Left ventricle myocardium inferior (tissue), 1 donor: ENCODE measurements around the gene TMEM273. TPM values are rescaled to one million over a fixed set of nuclear protein-coding genes. Genes with fewer than 3 reads are reported as not detected.

Experiments used
- DNase-seq: peaks from one replicate; pipeline ENCODE4 v3.0.0-alpha.2; 2020
- H3K27ac ChIP-seq: fragments of 200-600 bp; replicated peaks from 2 replicates; pipeline ENCODE4 v1.8.0; 2021
- H3K27me3 ChIP-seq: fragments of 200-600 bp; 2 replicates; pipeline ENCODE4 v1.8.0; 2021; ENCODE audit warnings: low read depth
- H3K36me3 ChIP-seq: fragments of 200-600 bp; 2 replicates; pipeline ENCODE4 v1.8.0; 2021
- H3K4me1 ChIP-seq: fragments of 200-600 bp; 2 replicates; pipeline ENCODE4 v1.8.0; 2021
- H3K4me3 ChIP-seq: fragments of 200-600 bp; 2 replicates; pipeline ENCODE4 v1.8.0; 2021; ENCODE audit warnings: mild to moderate bottlenecking, moderate library complexity
- H3K9me3 ChIP-seq: fragments of 200-600 bp; replicated peaks from 2 replicates; pipeline ENCODE4 v1.8.0; 2021
- intact Hi-C: fragments of 100-400 bp; cut with micrococcal nuclease; formaldehyde crosslinking; loops from one replicate; pipeline ENCODE4 v1.11.0; 2022
- total RNA-seq: library from RNA; stranded (reverse); fragmentation: NEBNext Ultra II Directional; extraction: Animal tissue kit (Norgen Biotek cat#: 25700); gene quantifications from one replicate; pipeline ENCODE4 v1.2.1, GENCODE V29; 2021
- TF ChIP-seq, protein P1 (sequence below): fragments of 200-600 bp; IDR thresholded peaks from 2 replicates; pipeline ENCODE4 v1.8.0; 2021; ENCODE audit warnings: antibody characterized with exemption, mild to moderate bottlenecking, borderline replicate concordance
- donor health status: DM: no; HTN: yes; CAD: no; lungs with severe emphysema.

The TMEM273 gene
- total RNA-seq, 1 donor from 2014 or later: 29.0 TPM

DNA sequence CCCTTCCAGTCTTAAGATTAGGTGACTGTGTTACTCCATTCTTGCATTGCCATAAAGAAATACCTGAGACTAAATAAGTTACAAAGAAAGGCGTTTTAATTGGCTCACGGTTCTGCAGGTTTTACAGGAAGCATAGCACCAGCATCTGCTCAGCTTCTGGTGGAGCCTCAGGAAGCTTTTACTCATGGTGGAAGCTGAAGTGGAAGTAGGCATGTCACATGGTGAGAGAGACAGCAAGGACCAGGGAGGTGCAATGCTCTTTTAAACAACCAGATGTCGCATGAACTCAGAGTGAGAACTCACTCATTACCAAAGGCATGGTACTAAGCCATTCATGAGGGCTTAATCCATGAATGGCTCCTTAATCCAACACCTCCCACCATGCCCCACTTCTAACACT is 34.0 kb upstream of the TMEM273 start:
- TF ChIP-seq, protein P1, sequence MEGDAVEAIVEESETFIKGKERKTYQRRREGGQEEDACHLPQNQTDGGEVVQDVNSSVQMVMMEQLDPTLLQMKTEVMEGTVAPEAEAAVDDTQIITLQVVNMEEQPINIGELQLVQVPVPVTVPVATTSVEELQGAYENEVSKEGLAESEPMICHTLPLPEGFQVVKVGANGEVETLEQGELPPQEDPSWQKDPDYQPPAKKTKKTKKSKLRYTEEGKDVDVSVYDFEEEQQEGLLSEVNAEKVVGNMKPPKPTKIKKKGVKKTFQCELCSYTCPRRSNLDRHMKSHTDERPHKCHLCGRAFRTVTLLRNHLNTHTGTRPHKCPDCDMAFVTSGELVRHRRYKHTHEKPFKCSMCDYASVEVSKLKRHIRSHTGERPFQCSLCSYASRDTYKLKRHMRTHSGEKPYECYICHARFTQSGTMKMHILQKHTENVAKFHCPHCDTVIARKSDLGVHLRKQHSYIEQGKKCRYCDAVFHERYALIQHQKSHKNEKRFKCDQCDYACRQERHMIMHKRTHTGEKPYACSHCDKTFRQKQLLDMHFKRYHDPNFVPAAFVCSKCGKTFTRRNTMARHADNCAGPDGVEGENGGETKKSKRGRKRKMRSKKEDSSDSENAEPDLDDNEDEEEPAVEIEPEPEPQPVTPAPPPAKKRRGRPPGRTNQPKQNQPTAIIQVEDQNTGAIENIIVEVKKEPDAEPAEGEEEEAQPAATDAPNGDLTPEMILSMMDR: no peak
- Histone ChIP-seq H3K27ac (no peak overlapping the region), H3K36me3 (no peaks in the 10 kb centered on the region), H3K4me3 (no peak overlapping the region), H3K4me1 (peaks cover 21% of the 10 kb centered on the region), H3K27me3 (no peaks in the 10 kb centered on the region), H3K9me3 (peaks cover 8% of the 10 kb centered on the region)
- DNase-seq: no peak
- intact Hi-C loops: no loop called here

DNA sequence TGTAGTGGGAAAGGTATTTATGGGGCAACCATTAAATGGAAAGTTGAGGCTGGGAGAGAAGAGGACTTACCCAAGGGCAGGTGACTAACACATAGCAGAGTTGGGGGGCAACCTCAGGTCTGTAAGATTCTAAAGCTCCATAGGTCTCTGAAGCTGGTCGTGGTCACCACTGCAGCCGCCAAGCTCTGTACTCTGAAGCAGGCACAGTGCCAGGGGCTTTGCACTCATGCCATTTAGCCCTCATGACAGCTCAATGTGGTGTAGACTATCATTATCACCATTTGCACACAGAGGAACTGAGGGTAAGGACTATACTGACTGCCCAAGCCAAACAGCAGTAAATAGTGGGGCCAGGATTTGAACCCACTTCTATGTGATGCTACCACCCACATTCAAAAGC is 32.5 kb upstream of the TMEM273 start:
- Histone ChIP-seq H3K4me3 (no peak overlapping the region), H3K4me1 (peaks cover 18% of the 10 kb centered on the region), H3K27ac (no peak overlapping the region), H3K36me3 (no peaks in the 10 kb centered on the region), H3K9me3 (peaks cover 8% of the 10 kb centered on the region), H3K27me3 (no peaks in the 10 kb centered on the region)
- TF ChIP-seq, protein P1: no peak
- no peak for DNase-seq
- intact Hi-C loops: no loop called here

- peaks cover 8% of the 10 kb centered on the region for H3K9me3 ChIP-seq
- no peaks in the 10 kb centered on the region for H3K36me3 ChIP-seq
- no peak overlapping the region for H3K4me3 ChIP-seq
- TF ChIP-seq, protein P1: no peak
- H3K4me1 ChIP-seq: peaks cover 11% of the 10 kb centered on the region
- no peak overlapping the region for H3K27ac ChIP-seq
- DNase-seq: no peak
- intact Hi-C loops: no loop called here
- H3K27me3 ChIP-seq: no peaks in the 10 kb centered on the region
Observed at GRCh38 chr10:49220031-49220430, 31.8 kb upstream of the TMEM273 start.

- H3K9me3 ChIP-seq: peaks cover 8% of the 10 kb centered on the region
- TF ChIP-seq, protein P1: no peak
- intact Hi-C loops: no loop called here
Observed at GRCh38 chr10:49219248-49219647, 31.1 kb upstream of the TMEM273 start.

GRCh38 chr10:49218480-49218879 is 30.3 kb upstream of the TMEM273 start:
- Histone ChIP-seq H3K4me3 (no peak overlapping the region), H3K27ac (no peak overlapping the region), H3K36me3 (no peaks in the 10 kb centered on the region), H3K9me3 (peaks cover 5% of the 10 kb centered on the region), H3K27me3 (no peaks in the 10 kb centered on the region), H3K4me1 (peaks cover 10% of the 10 kb centered on the region)
- no peak for DNase-seq
- intact Hi-C loops: no loop called here
- TF ChIP-seq, protein P1: peak; percentile 54

More at GRCh38 chr10:49219248-49219647, 31.1 kb upstream of the TMEM273 start:
- no peaks in the 10 kb centered on the region for H3K36me3 ChIP-seq
- no peak for DNase-seq
- no peaks in the 10 kb centered on the region for H3K27me3 ChIP-seq
- H3K4me1 ChIP-seq: peaks cover 8% of the 10 kb centered on the region
- H3K27ac ChIP-seq: no peak overlapping the region
- H3K4me3 ChIP-seq: no peak overlapping the region

DNA sequence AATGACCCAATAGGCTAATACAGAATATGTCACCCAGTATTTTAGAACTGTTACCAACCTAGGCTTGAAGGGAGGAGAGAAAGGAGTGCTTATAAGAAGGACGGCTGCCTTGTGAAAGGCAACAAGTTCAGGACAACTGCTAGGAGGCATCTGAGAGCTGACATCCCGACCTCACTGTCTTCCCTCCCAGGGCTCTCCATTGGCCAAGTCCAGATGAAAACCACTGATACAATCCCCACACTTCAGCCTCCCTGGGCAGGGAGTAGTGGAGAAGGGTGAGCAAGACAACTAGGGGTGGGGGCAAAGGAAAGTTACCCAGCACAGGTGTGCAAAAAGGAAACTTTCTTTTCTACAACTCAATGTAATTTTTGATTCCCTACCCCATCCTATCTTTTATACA is 29.5 kb upstream of the TMEM273 start:
- Histone ChIP-seq H3K4me1 (peaks cover 14% of the 10 kb centered on the region), H3K27ac (no peak overlapping the region), H3K9me3 (no peaks in the 10 kb centered on the region), H3K4me3 (no peak overlapping the region), H3K36me3 (no peaks in the 10 kb centered on the region), H3K27me3 (no peaks in the 10 kb centered on the region)
- TF ChIP-seq, protein P1: no peak
- no peak for DNase-seq
- intact Hi-C loops: no loop called here
